HepG2 (cell line): ENCODE data around the gene CALML6. TPM values are rescaled to one million over a fixed set of nuclear protein-coding genes. Genes with fewer than 3 reads are reported as not detected.

Experiments used
- ATAC-seq: fragments of 200-7000 bp; cut with Tn5 transposase; 3 replicates; pipeline ENCODE4 v1.9.1; 2020; ENCODE audit warnings: mild to moderate bottlenecking, moderate library complexity
- BruUV-seq: library from RNA; stranded (reverse); fragments of 400-500 nt; replicated peaks from 2 replicates; lab custom pipeline; 2021; lab: Mats Ljungman, UMichigan
- CTCF ChIA-PET: fragments of 300-600 bp; formaldehyde crosslinking; extraction: SDS; loops from one replicate; lab custom pipeline; 2021; ENCODE audit warnings: low total read pairs, inconsistent platforms, low intra/inter-chr PET ratio; lab: Yijun Ruan, JAX
- POLR2A ChIA-PET: fragments of 350-600 bp; sonication (Branson Sonifier 250); formaldehyde crosslinking; loops from one replicate; lab custom pipeline; 2020; ENCODE audit warnings: antibody characterized with exemption, inconsistent platforms; lab: Yijun Ruan, JAX
- DNase-seq: peaks from one replicate; pipeline ENCODE4 v3.0.0-alpha.2; 2015; ENCODE audit warnings: low spot score
- FAIRE-seq: peaks from 3 replicates; lab custom pipeline; 2011; peaks lifted over from hg19 to GRCh38; lab: Jason Lieb, UNC
- H2AFZ ChIP-seq: one replicate; pipeline ENCODE4 v1.6.1; 2011; ENCODE audit warnings: low read length, inconsistent platforms
- H3K27ac ChIP-seq: fragments of 300-600 bp; 3 replicates; pipeline ENCODE4 v1.8.0; 2011; ENCODE audit warnings: mixed run types, mild to moderate bottlenecking, mixed read lengths, low read length, inconsistent platforms; ENCODE audit not compliant: insufficient read depth; ENCODE audit errors: extremely low read length
- H3K27me3 ChIP-seq, 2 experiments: fragments of 200-600 bp in 1 of 2; 2 replicates in 1 of 2; 3 replicates in 1 of 2; pipeline versions ENCODE4 v1.6.0 to v1.8.0; 2011; ENCODE audit warnings: low read length in 2 of 2, mild to moderate bottlenecking in 2 of 2, moderate library complexity in 2 of 2, inconsistent platforms in 1 of 2; ENCODE audit not compliant: insufficient read depth in 2 of 2, control insufficient read depth in 1 of 2
- H3K36me3 ChIP-seq, 2 experiments: fragments of 200-600 bp in 1 of 2; replicated peaks in 1 of 2; 2 replicates in 1 of 2; 3 replicates in 1 of 2; pipeline versions ENCODE4 v1.5.1 to v1.8.0; 2011; ENCODE audit warnings: low read length in 2 of 2, inconsistent platforms in 1 of 2; ENCODE audit not compliant: insufficient read depth in 2 of 2, control insufficient read depth in 1 of 2
- H3K4me1 ChIP-seq: 2 replicates; pipeline ENCODE4 v1.5.1; 2012; ENCODE audit warnings: low read length, inconsistent platforms; ENCODE audit not compliant: insufficient read depth
- H3K4me2 ChIP-seq: 2 replicates; pipeline ENCODE4 v1.6.0; 2011; ENCODE audit warnings: low read depth, low read length, inconsistent platforms
- H3K4me3 ChIP-seq, 3 experiments: fragments of 200-600 bp in 1 of 3; sonication (generic), shearing (Covaris generic) in 1 of 3; replicated peaks in 1 of 3; 2 replicates each; pipeline ENCODE4 v1.5.1; 2011 to 2016; ENCODE audit warnings: low read length in 3 of 3, inconsistent platforms in 2 of 3, low read depth in 2 of 3, mild to moderate bottlenecking in 2 of 3, control low read depth in 1 of 3, mixed read lengths in 1 of 3; ENCODE audit not compliant: insufficient read depth in 1 of 3
- H3K79me2 ChIP-seq: one replicate; pipeline ENCODE4 v1.6.1; 2011; ENCODE audit warnings: low read length, inconsistent platforms; ENCODE audit not compliant: insufficient read depth
- H3K9ac ChIP-seq: 2 replicates; pipeline ENCODE4 v1.6.0; 2011; ENCODE audit warnings: mild to moderate bottlenecking, low read depth, low read length, inconsistent platforms; ENCODE audit not compliant: insufficient read depth
- H3K9me3 ChIP-seq: 2 replicates; pipeline ENCODE4 v1.5.1; 2012; ENCODE audit warnings: mild to moderate bottlenecking, low read length
- H4K20me1 ChIP-seq: 2 replicates; pipeline ENCODE4 v1.6.0; 2011; ENCODE audit warnings: inconsistent platforms, mild to moderate bottlenecking, low read length, moderate library complexity; ENCODE audit not compliant: insufficient read depth
- AGO2 ChIP-seq: fragments of 200-400 bp; formaldehyde crosslinking; optimal IDR thresholded peaks from 2 replicates; pipeline ENCODE3; 2017; ENCODE audit warnings: mild to moderate bottlenecking, low read depth, low read length, moderate library complexity
- ELF1 ChIP-seq: sonication (generic); formaldehyde crosslinking; IDR thresholded peaks from 2 replicates; pipeline ENCODE4 v1.4.0; 2020; ENCODE audit warnings: missing genetic modification reagents
- ERF ChIP-seq: IDR thresholded peaks from 2 replicates; pipeline ENCODE4 v1.6.1; 2018; ENCODE audit warnings: missing biosample characterization, missing genetic modification reagents
- MTF2 ChIP-seq: sonication (generic); formaldehyde crosslinking; IDR thresholded peaks from 2 replicates; pipeline ENCODE4 v1.5.0; 2020; ENCODE audit warnings: missing genetic modification reagents, borderline replicate concordance
- PITX1 ChIP-seq: sonication (generic); formaldehyde crosslinking; IDR thresholded peaks from 2 replicates; pipeline ENCODE4 v1.5.1; 2020; ENCODE audit warnings: mild to moderate bottlenecking, missing genetic modification reagents
- POLR2AphosphoS5 ChIP-seq: IDR thresholded peaks from 2 replicates; pipeline ENCODE4 v1.6.1; 2012; ENCODE audit warnings: low read depth, low read length
- ZC3H13 ChIP-seq: sonication (generic); formaldehyde crosslinking; IDR thresholded peaks from 2 replicates; pipeline ENCODE4 v1.8.1; 2023; ENCODE audit warnings: mild to moderate bottlenecking, missing genetic modification reagents, moderate library complexity
- ZFX ChIP-seq: sonication (generic); formaldehyde crosslinking; IDR thresholded peaks from 2 replicates; pipeline ENCODE4 v1.4.0; 2020; ENCODE audit warnings: mild to moderate bottlenecking, low read depth, missing genetic modification reagents, moderate library complexity
- ZNF24 ChIP-seq: fragments of 450-650 bp; IDR thresholded peaks from 2 replicates; pipeline ENCODE4 v1.6.1; 2017; ENCODE audit warnings: antibody characterized with exemption, mild to moderate bottlenecking
- ZNF724P ChIP-seq: sonication (generic); formaldehyde crosslinking; IDR thresholded peaks from 2 replicates; pipeline ENCODE4 v1.8.0; 2022; ENCODE audit warnings: missing genetic modification reagents, borderline replicate concordance
- ZNF768 ChIP-seq: sonication (generic); formaldehyde crosslinking; IDR thresholded peaks from 2 replicates; pipeline ENCODE4 v1.4.0; 2020; ENCODE audit warnings: missing genetic modification reagents
- ZSCAN22 ChIP-seq: sonication (generic); formaldehyde crosslinking; IDR thresholded peaks from 2 replicates; pipeline ENCODE4 v1.4.0; 2020; ENCODE audit warnings: mild to moderate bottlenecking, missing genetic modification reagents
- WGBS: methylation state at CpG from one replicate; pipeline ENCODE4 v1.1.6; 2017; ENCODE audit warnings: low lambda C conversion rate; 5-methylcytosine and 5-hydroxymethylcytosine counted together
- in situ Hi-C: cut with HindIII; loops from 2 replicates; pipeline ENCODE4 v1.10.0; 2017; ENCODE audit warnings: low pct_unique_long_range_greater_than_20kb; ENCODE audit not compliant: extremely low pct_ligation_motif_present
- intact Hi-C: fragments of 100-400 bp; cut with micrococcal nuclease; formaldehyde crosslinking; loops from one replicate; pipeline ENCODE4 v1.10.0; 2022; ENCODE audit not compliant: unreplicated experiment
- polyA plus RNA-seq, 8 experiments: library from polyadenylated mRNA; depleted of rRNA in 3 of 8; stranded (reverse) in 7 of 8; unstranded in 1 of 8; fragments of >200 nt; fragmentation: Illumina TruSeq in 4 of 8; extraction: Trizol in 4 of 8; gene quantifications; 2 replicates each; pipeline versions ENCODE4 v1.2.1 to v1.2.3, GENCODE V29; 2011 to 2016; ENCODE audit warnings: low read depth in 4 of 8, missing spikeins in 1 of 8, mixed read lengths in 1 of 8; ENCODE audit not compliant: insufficient read depth in 1 of 8
- total RNA-seq, 5 experiments: library from RNA; depleted of rRNA; stranded (reverse); fragments of >200 nt; fragmentation: Illumina TruSeq; extraction: Trizol; gene quantifications; 2 replicates each; pipeline ENCODE4 v1.2.3, GENCODE V29; 2016; ENCODE audit warnings: low read depth in 1 of 5

The CALML6 gene
- total and polyA plus RNA-seq, 2 of the 13 experiments (the other 11 are each of a cell fraction or from before 2014, with no cell fraction given), result 0.11 to 0.12 TPM

DNA sequence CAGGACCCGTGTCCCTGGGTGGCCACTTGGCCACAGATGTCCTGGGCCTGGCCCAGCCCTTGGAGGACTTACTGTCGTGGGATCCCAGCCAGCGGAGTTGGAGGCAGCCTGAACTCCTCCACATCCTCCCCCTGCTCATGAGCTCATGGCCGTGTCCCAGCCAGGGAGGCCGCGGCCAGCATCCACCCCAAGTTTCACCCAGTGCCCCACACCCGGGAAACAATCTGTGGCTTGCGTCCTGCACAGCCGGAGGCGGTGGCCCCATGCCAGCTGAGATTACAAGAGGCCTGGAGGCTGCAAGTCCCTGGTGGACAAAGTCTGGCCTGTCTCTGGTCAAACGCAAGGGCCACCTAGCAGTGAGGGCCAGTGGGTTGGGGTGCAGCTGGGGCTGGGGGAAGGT, 31.5 kb downstream of the CALML6 start:
- ChIA-PET POLR2A (interaction anchor here (2.2 kb wide), 1 partner anchor 10 kb away, joined by 5 read pairs; no protein-coding TSS in a partner anchor), CTCF (no interaction called here)
- no peak for ATAC-seq
- intact Hi-C loops (no loop called here), in situ Hi-C loops (no loop called here)
- no peak overlapping the region for H3K9ac ChIP-seq
- no peaks in the 10 kb centered on the region for H3K9me3 ChIP-seq
- no peaks in the 10 kb centered on the region for H3K36me3 ChIP-seq
- peaks cover 13% of the 10 kb centered on the region for H3K79me2 ChIP-seq
- no peak overlapping the region for H2AFZ ChIP-seq
- H4K20me1 ChIP-seq, result 0 out of 2 replicates have a peak, but pooled peaks cover 3% of the 10 kb centered on the region
- DNase-seq, result no peak
- BruUV-seq, result no TSS peak
- no peak overlapping the region; a peak in 1 of 6 replicates for H3K4me3 ChIP-seq
- H3K27me3 ChIP-seq, result no peaks in the 10 kb centered on the region
- FAIRE-seq, result no peak
- WGBS, result 17% methylated on average over 1 of the region's 11 CpGs
- H3K4me2 ChIP-seq, result no peak overlapping the region
- H3K4me1 ChIP-seq, result peaks cover 61% of the 10 kb centered on the region
- no peak overlapping the region for H3K27ac ChIP-seq
- no peak for TF ChIP-seq ERF
- TF ChIP-seq MTF2 (CRISPR knock-in tag), result no peak
- TF ChIP-seq POLR2AphosphoS5, result 0 out of 2 replicates have a peak, but pooled peaks have one; percentile 11
- no peak for TF ChIP-seq ZNF24
- peak; percentile 35; the same call in 1 of the 2 replicates for TF ChIP-seq ZC3H13
- no peak for TF ChIP-seq ZNF724P (CRISPR knock-in tag)

DNA sequence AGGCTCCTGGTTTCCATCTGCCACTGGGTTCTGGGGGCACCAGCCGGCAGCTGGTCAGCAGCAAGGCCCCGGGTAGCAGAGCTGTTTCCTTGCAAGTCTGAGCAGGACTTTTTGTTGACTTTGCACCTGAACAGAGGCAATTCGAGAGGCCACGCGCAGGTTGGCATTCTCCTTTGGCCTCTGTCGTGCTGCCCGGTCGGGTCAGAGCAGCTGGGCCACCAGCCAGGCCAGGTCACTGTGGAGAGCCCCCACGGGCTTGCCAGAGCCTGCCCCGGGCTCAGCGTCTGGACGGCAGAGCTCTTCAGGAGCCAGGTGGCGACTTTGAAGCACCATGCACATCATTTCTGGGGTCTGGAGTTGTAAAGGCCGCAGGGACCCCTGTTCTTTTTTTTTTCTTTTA, 32.4 kb downstream of the CALML6 start:
- WGBS, result 38% methylated on average over 8 of the region's 14 CpGs
- Histone ChIP-seq H2AFZ (no peak overlapping the region), H3K79me2 (peaks cover 8% of the 10 kb centered on the region), H3K4me2 (no peak overlapping the region), H3K4me1 (peaks cover 54% of the 10 kb centered on the region), H3K4me3 (no peak overlapping the region), H3K9ac (no peak overlapping the region), H3K9me3 (no peaks in the 10 kb centered on the region), H4K20me1 (0 out of 2 replicates have a peak, but pooled peaks cover 3% of the 10 kb centered on the region), H3K27ac (no peak overlapping the region), H3K36me3 (no peaks in the 10 kb centered on the region), H3K27me3 (no peaks in the 10 kb centered on the region)
- CTCF ChIA-PET, result no interaction called here
- no TSS peak for BruUV-seq
- in situ Hi-C loops, result no loop called here
- ATAC-seq, result no peak
- intact Hi-C loops, result no loop called here
- DNase-seq, result no peak
- no peak for FAIRE-seq
- POLR2A ChIA-PET, result interaction anchor here (2.2 kb wide), 1 partner anchor 9 kb away, joined by 5 read pairs; no protein-coding TSS in a partner anchor
- TF ChIP-seq ZNF768, result 0 out of 2 replicates have a peak, but pooled peaks have one; percentile 24
- TF ChIP-seq ZFX (CRISPR knock-in tag), result peak; percentile 15; the same call in 1 of the 2 replicates
- peak; percentile 82 for TF ChIP-seq AGO2
- no peak for TF ChIP-seq PITX1 (CRISPR knock-in tag)
- no peak for TF ChIP-seq ZSCAN22 (CRISPR knock-in tag)
- peak; percentile 74 for TF ChIP-seq ZC3H13
- no peak for TF ChIP-seq ELF1 (CRISPR knock-in tag)
